Upper lobe of left lung (tissue), 6 donors: ENCODE measurements around the gene BCAT1. TPM values are rescaled to one million over a fixed set of nuclear protein-coding genes. Genes with fewer than 3 reads are reported as not detected.
"Not testable (repeated sequence)": the region's sequence is repeated elsewhere in the genome, so short reads cannot be mapped to it uniquely, and the experiment has no call there.

Source experiments
- ATAC-seq, 2 donors: fragments of 200-7000 bp; cut with Tn5 transposase; one replicate each; pipeline ENCODE4 v1.9.1; 2022; ENCODE audit warnings: mild to moderate bottlenecking in 2 of 2, moderate library complexity in 2 of 2; ENCODE audit not compliant: low FRiP score in 2 of 2
- DNase-seq, 2 donors: peaks; one replicate each; pipeline ENCODE4 v3.0.0-alpha.2; 2019 to 2020
- H3K27ac ChIP-seq, 4 donors: fragments of 200-600 bp; sonication (generic); one replicate each; pipeline ENCODE4 v1.5.1; 2016 to 2019
- H3K27me3 ChIP-seq, 4 donors: fragments of 200-600 bp; sonication (generic); one replicate each; pipeline ENCODE4 v1.5.1; 2017 to 2019
- H3K36me3 ChIP-seq, 4 donors: fragments of 200-600 bp; sonication (generic); one replicate each; pipeline ENCODE4 v1.5.1; 2016 to 2019
- H3K4me1 ChIP-seq, 4 donors: fragments of 200-600 bp; sonication (generic); one replicate each; pipeline ENCODE4 v1.5.1; 2018 to 2019
- H3K4me3 ChIP-seq, 4 donors: fragments of 200-600 bp; sonication (generic); one replicate each; pipeline ENCODE4 v1.5.1; 2017 to 2019; ENCODE audit warnings: mild to moderate bottlenecking in 2 of 4, moderate library complexity in 1 of 4
- H3K9me3 ChIP-seq, 4 donors: fragments of 200-600 bp; sonication (generic); one replicate each; pipeline ENCODE4 v1.5.1; 2018 to 2019
- EP300 ChIP-seq, 4 donors: sonication (generic); formaldehyde crosslinking; IDR thresholded peaks; one replicate each; pipeline ENCODE4 v1.5.1; 2017; ENCODE audit warnings: antibody characterized with exemption in 4 of 4, control low read depth in 2 of 4
- POLR2A ChIP-seq, 4 donors: fragments of 450-650 bp; IDR thresholded peaks; one replicate each; pipeline ENCODE4 v1.5.1; 2016 to 2017; ENCODE audit warnings: antibody characterized with exemption in 4 of 4, mild to moderate bottlenecking in 2 of 4
- POLR2AphosphoS5 ChIP-seq, 2 donors: sonication (generic); formaldehyde crosslinking; IDR thresholded peaks; one replicate each; pipeline ENCODE4 v1.5.1; 2017; ENCODE audit warnings: antibody characterized with exemption in 2 of 2
- WGBS, 2 donors: methylation state at CpG; one replicate each; pipeline ENCODE4 v1.1.5; 2017 to 2018; 5-methylcytosine and 5-hydroxymethylcytosine counted together
- total RNA-seq, 6 donors: library from RNA; depleted of rRNA in 4 of 6; stranded (reverse); fragments of >200 nt in 4 of 6; gene quantifications; one replicate each; pipeline versions ENCODE4 v1.1.0 to v1.2.1, GENCODE V29; 2016 to 2021
- TF ChIP-seq, protein P1 (sequence below), 6 experiments: fragments of 450-650 bp in 4 of 6; fragments of 200-600 bp in 2 of 6; sonication (generic) in 2 of 6; IDR thresholded peaks; one replicate each; pipeline ENCODE4 v1.5.1; 2016 to 2019; ENCODE audit warnings: antibody characterized with exemption in 6 of 6
- donor health status: DM: no; HTN: no; CAD: no; lungs with moderate emphysema.
- donor health status: DM: no; HTN: yes; CAD: no; lungs with severe emphysema.

BCAT1 gene
- total RNA-seq, 6 donors from 2014 or later = 52.7 to 145 (median 72.7) TPM

DNA sequence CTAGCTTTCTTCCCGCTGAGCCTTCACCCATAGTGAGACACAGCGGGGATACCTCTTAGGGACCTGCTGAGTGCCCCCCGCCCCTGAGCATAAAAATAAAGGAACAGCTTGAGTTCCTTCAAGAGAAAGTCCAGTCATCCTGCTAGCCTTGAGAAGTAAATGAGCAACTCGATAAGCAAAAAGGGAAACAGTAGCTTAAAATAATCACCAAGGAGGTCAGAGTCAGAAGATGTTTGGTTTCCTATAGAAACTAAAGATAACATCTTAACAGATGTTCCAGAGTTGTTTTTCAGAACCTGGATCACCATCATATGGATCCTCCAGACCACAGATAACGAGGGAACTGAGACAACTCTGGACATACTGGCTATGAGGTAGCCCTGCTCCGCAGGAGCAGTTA lies 94.0 kb downstream of the BCAT1 start:
- no peak overlapping the region for H3K27ac ChIP-seq
- no peak for DNase-seq
- ATAC-seq = no peak
- no peaks in the 10 kb centered on the region for H3K4me1 ChIP-seq
- no peaks in the 10 kb centered on the region for H3K36me3 ChIP-seq
- H3K4me3 ChIP-seq = no peak overlapping the region
- H3K9me3 ChIP-seq = no peaks in the 10 kb centered on the region
- TF ChIP-seq, protein P1, sequence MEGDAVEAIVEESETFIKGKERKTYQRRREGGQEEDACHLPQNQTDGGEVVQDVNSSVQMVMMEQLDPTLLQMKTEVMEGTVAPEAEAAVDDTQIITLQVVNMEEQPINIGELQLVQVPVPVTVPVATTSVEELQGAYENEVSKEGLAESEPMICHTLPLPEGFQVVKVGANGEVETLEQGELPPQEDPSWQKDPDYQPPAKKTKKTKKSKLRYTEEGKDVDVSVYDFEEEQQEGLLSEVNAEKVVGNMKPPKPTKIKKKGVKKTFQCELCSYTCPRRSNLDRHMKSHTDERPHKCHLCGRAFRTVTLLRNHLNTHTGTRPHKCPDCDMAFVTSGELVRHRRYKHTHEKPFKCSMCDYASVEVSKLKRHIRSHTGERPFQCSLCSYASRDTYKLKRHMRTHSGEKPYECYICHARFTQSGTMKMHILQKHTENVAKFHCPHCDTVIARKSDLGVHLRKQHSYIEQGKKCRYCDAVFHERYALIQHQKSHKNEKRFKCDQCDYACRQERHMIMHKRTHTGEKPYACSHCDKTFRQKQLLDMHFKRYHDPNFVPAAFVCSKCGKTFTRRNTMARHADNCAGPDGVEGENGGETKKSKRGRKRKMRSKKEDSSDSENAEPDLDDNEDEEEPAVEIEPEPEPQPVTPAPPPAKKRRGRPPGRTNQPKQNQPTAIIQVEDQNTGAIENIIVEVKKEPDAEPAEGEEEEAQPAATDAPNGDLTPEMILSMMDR (IDR thresholded peaks at IDR 0.05) = no peak
- TF ChIP-seq POLR2AphosphoS5 (IDR thresholded peaks at IDR 0.05) (no peak), EP300 (IDR thresholded peaks at IDR 0.05) (no peak), POLR2A (IDR thresholded peaks at IDR 0.05) (no peak)
- WGBS, 2 donors = 55 to 59% methylated on average over 6 of the region's 6 CpGs
- H3K27me3 ChIP-seq = no peaks in the 10 kb centered on the region

- H3K9me3 ChIP-seq = no peaks in the 10 kb centered on the region
- DNase-seq (no peak), ATAC-seq (no peak)
- no peak for TF ChIP-seq EP300 (IDR thresholded peaks at IDR 0.05)
- TF ChIP-seq, protein P1 (IDR thresholded peaks at IDR 0.05) = no peak
- no peak for TF ChIP-seq POLR2AphosphoS5 (IDR thresholded peaks at IDR 0.05)
- no peak for TF ChIP-seq POLR2A (IDR thresholded peaks at IDR 0.05)
- H3K27me3 ChIP-seq = no peaks in the 10 kb centered on the region
- H3K36me3 ChIP-seq = peaks cover 0 to 4% (median 0%) of the 10 kb centered on the region in 4 donors
- H3K4me1 ChIP-seq = no peaks in the 10 kb centered on the region
- 89 to 100% methylated on average over 1 of the region's 1 CpG for WGBS, 2 donors
- no peak overlapping the region for H3K27ac ChIP-seq
- H3K4me3 ChIP-seq = no peak overlapping the region
Measured at GRCh38 chr12:24854017-24854416, 94.9 kb downstream of the BCAT1 start.

DNA sequence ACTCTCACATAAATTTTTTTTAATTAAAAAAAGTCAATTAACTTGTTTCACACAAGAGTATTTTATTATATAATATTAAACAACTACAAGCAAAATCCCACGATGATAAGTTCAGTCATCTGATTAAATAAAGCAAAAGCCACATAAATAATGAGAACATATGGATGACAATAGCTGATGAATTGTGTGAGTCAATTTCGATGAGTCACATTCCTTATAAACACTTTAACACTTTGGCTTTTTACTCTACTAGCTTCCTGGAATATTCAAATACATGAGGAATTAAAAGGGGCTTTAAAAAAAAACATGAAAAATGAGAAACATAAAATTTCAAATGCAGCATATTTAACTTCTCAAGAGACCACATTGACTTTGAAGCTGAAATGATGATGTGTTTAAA lies 95.3 kb downstream of the BCAT1 start:
- H3K9me3 ChIP-seq = no peaks in the 10 kb centered on the region
- DNase-seq (no peak), ATAC-seq (no peak)
- H3K27me3 ChIP-seq = no peaks in the 10 kb centered on the region
- H3K4me1 ChIP-seq = no peaks in the 10 kb centered on the region
- peaks cover 0 to 7% (median 0%) of the 10 kb centered on the region in 4 donors for H3K36me3 ChIP-seq
- 54 to 66% methylated on average over 2 of the region's 2 CpGs for WGBS, 2 donors
- no peak overlapping the region for H3K4me3 ChIP-seq
- no peak overlapping the region for H3K27ac ChIP-seq
- TF ChIP-seq, protein P1 (IDR thresholded peaks at IDR 0.05) = no peak
- TF ChIP-seq EP300 (IDR thresholded peaks at IDR 0.05) = no peak
- TF ChIP-seq POLR2A (IDR thresholded peaks at IDR 0.05) = no peak
- TF ChIP-seq POLR2AphosphoS5 (IDR thresholded peaks at IDR 0.05) = no peak

GRCh38 chr12:24853094-24853493 lies 95.8 kb downstream of the BCAT1 start:
- Histone ChIP-seq H3K36me3 (peaks cover 0 to 10% (median 0%) of the 10 kb centered on the region in 4 donors), H3K4me3 (no peak overlapping the region), H3K27ac (no peak overlapping the region), H3K27me3 (no peaks in the 10 kb centered on the region), H3K4me1 (no peaks in the 10 kb centered on the region), H3K9me3 (no peaks in the 10 kb centered on the region)
- ATAC-seq = no peak
- TF ChIP-seq POLR2AphosphoS5 (IDR thresholded peaks at IDR 0.05) (no peak), POLR2A (IDR thresholded peaks at IDR 0.05) (no peak), EP300 (IDR thresholded peaks at IDR 0.05) (no peak)
- TF ChIP-seq, protein P1 (IDR thresholded peaks at IDR 0.05) = no peak
- WGBS, 2 donors = 95 to 99% methylated on average over 2 of the region's 2 CpGs
- DNase-seq = no peak

DNA sequence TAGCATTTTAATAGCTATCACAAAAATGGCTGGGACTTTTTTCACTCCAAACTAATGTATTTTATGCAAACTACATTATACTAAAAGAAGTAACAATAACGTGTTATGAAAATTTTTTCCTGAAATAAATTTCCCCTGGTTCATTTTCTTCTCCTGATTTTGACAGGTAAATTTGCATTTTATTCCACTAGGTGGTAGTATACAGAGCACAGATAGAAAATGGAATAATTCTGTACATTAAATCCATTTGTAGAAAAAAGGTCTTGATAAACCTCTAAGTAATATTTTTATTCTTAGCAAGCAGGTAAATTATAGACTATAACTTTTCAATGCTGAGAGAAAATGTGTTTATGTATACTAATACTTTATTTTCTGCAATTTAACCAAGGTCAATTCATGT lies 96.5 kb downstream of the BCAT1 start:
- H3K9me3 ChIP-seq = no peaks in the 10 kb centered on the region
- no peak for ATAC-seq
- H3K4me3 ChIP-seq = no peak overlapping the region
- no peak for DNase-seq
- 31 to 36% methylated on average over 1 of the region's 1 CpG for WGBS, 2 donors
- no peak overlapping the region for H3K27ac ChIP-seq
- H3K27me3 ChIP-seq = no peaks in the 10 kb centered on the region
- peaks cover 0 to 10% (median 0%) of the 10 kb centered on the region in 4 donors for H3K36me3 ChIP-seq
- no peaks in the 10 kb centered on the region for H3K4me1 ChIP-seq
- TF ChIP-seq POLR2A (IDR thresholded peaks at IDR 0.05) = no peak
- TF ChIP-seq, protein P1 (IDR thresholded peaks at IDR 0.05) = peak in 4 of 6 experiments; percentile 16 to 35 (median 26)
- TF ChIP-seq POLR2AphosphoS5 (IDR thresholded peaks at IDR 0.05) = no peak
- TF ChIP-seq EP300 (IDR thresholded peaks at IDR 0.05) = no peak

GRCh38 chr12:24851883-24852282 lies 97.0 kb downstream of the BCAT1 start:
- not testable (repeated sequence) for H3K4me3 ChIP-seq, ATAC-seq, H3K36me3 ChIP-seq, H3K27me3 ChIP-seq, DNase-seq, H3K4me1 ChIP-seq, H3K27ac ChIP-seq, H3K9me3 ChIP-seq
- 36 to 50% methylated on average over 2 of the region's 2 CpGs for WGBS, 2 donors
